PC-9 (cell line): Measurements from ENCODE around the gene MRLN.
A peak's percentile ranks its signal among the peaks of the same experiment; 100 is the strongest.

ENCODE experiments used
- EZH2 ChIP-seq: fragments of 200-600 bp; sonication (generic); IDR thresholded peaks from 2 replicates; pipeline ENCODE4 v1.8.0; 2017; ENCODE audit warnings: antibody characterized with exemption, low read depth
- TF ChIP-seq, protein P1 (sequence below): fragments of 200-600 bp; sonication (generic); conservative IDR thresholded peaks from 2 replicates; pipeline ENCODE4 v1.6.1; 2017; ENCODE audit warnings: mixed run types, antibody characterized with exemption, mild to moderate bottlenecking, moderate library complexity

DNA sequence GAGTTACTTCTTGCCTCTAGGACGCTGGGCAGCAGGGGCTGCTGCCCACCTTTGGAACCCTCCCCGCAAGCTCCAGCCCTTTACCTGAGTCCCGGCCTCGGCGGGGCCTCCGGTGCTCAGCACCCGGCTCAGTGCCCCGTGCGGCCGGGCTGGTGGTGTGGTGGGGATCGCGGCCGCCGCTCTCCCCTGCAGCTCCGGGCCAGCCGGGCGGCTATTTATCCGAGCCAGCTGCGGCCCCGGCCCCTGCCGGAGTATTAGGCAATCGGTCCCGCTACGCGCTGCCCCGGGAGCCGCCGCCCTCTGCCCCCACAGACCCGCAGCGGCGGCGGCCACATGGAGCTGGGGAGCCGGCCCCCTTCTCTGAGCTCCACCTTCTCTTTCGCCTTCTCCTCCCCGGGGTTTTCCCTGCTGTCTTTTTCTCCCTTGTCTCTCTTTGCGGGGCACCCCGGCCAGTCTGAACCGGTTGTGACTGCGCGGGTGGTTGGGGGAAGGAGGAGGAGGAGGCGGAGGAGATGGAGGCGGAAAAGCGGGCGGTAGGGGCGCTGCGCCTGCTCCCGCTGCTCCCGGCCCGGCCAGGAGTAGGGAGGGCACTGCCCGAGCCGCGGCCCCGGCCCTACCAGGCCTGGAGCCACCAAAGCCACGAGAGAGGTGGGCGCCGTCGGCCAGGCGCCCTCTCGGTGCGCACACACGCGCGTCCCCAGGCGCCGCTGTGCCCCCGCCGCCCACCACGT, 43.7 kb downstream of the MRLN start, which contains the start of gene SLC16A9:
- TF ChIP-seq, protein P1, sequence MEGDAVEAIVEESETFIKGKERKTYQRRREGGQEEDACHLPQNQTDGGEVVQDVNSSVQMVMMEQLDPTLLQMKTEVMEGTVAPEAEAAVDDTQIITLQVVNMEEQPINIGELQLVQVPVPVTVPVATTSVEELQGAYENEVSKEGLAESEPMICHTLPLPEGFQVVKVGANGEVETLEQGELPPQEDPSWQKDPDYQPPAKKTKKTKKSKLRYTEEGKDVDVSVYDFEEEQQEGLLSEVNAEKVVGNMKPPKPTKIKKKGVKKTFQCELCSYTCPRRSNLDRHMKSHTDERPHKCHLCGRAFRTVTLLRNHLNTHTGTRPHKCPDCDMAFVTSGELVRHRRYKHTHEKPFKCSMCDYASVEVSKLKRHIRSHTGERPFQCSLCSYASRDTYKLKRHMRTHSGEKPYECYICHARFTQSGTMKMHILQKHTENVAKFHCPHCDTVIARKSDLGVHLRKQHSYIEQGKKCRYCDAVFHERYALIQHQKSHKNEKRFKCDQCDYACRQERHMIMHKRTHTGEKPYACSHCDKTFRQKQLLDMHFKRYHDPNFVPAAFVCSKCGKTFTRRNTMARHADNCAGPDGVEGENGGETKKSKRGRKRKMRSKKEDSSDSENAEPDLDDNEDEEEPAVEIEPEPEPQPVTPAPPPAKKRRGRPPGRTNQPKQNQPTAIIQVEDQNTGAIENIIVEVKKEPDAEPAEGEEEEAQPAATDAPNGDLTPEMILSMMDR = no peak
- 0 out of 2 replicates have a peak, but pooled peaks have one; percentile 64 for TF ChIP-seq EZH2
